ENCODE measurements around the gene S100A6.
"Not testable (repeated sequence)": the region's sequence is repeated elsewhere in the genome, so short reads cannot be mapped to it uniquely, and the experiment has no call there.

S100A6 gene

GRCh38 chr1:153535242-153536011, at the start of gene S100A6:
Gene S100A6, minus strand, starts transcription at chr1:153535991. Its CDS starts 652 bp downstream, at chr1:153535339.
- no peak for DNase-seq

GRCh38 chr1:153585006-153585405, 49.2 kb upstream of the S100A6 start:
- DNase-seq, result no peak

GRCh38 chr1:153583976-153584375, 48.2 kb upstream of the S100A6 start:
- DNase-seq, result no peak

- DNase-seq, result not testable (repeated sequence)
Measured at GRCh38 chr1:153583514-153583913, 47.7 kb upstream of the S100A6 start.

- not testable (repeated sequence) for DNase-seq
Measured at GRCh38 chr1:153582836-153583235, 47.0 kb upstream of the S100A6 start.

- DNase-seq, result no peak
Measured at GRCh38 chr1:153578936-153579335, 43.1 kb upstream of the S100A6 start.

GRCh38 chr1:153578490-153578889, 42.7 kb upstream of the S100A6 start:
- no peak for DNase-seq

GRCh38 chr1:153577624-153578051, 41.8 kb upstream of the S100A6 start:
- no peak for DNase-seq

GRCh38 chr1:153577138-153577537, 41.3 kb upstream of the S100A6 start:
- DNase-seq, result no peak

GRCh38 chr1:153575497-153575896, 39.7 kb upstream of the S100A6 start:
- DNase-seq, result not testable (repeated sequence)

- DNase-seq, result not testable (repeated sequence)
Measured at GRCh38 chr1:153575081-153575491, 39.3 kb upstream of the S100A6 start.

- no peak for DNase-seq
Measured at GRCh38 chr1:153573351-153573750, 37.6 kb upstream of the S100A6 start.

GRCh38 chr1:153572569-153573015, 36.8 kb upstream of the S100A6 start:
- DNase-seq, result peak; percentile 77

- no peak for DNase-seq
Measured at GRCh38 chr1:153571706-153572105, 35.9 kb upstream of the S100A6 start.

GRCh38 chr1:153570874-153571273, 35.1 kb upstream of the S100A6 start:
- DNase-seq, result no peak

- no peak for DNase-seq
Measured at GRCh38 chr1:153569465-153569864, 33.7 kb upstream of the S100A6 start.

GRCh38 chr1:153568367-153569099, 32.7 kb upstream of the S100A6 start:
- peak; percentile 84 for DNase-seq

GRCh38 chr1:153567621-153568366, 32.0 kb upstream of the S100A6 start:
- no peak for DNase-seq

GRCh38 chr1:153566414-153567371, 30.9 kb upstream of the S100A6 start:
- DNase-seq, result peak; percentile 84

GRCh38 chr1:153565529-153566374, 30.0 kb upstream of the S100A6 start, which contains the start of gene S100A2:
Gene S100A2, minus strand, starts transcription at chr1:153565844. Its CDS starts 1,967 bp downstream, at chr1:153563877.
- DNase-seq, result peak; percentile 17

GRCh38 chr1:153563991-153564390, 28.2 kb upstream of the S100A6 start:
- DNase-seq, result no peak
